GM19099 (cell line): Measurements from ENCODE around the gene PSMD2.

Source experiments
- POLR2A ChIP-seq: IDR thresholded peaks from 3 replicates; pipeline ENCODE4 v1.6.1; 2011; ENCODE audit warnings: low read depth; ENCODE audit not compliant: insufficient read length; ENCODE audit errors: extremely low read depth

Gene PSMD2

DNA sequence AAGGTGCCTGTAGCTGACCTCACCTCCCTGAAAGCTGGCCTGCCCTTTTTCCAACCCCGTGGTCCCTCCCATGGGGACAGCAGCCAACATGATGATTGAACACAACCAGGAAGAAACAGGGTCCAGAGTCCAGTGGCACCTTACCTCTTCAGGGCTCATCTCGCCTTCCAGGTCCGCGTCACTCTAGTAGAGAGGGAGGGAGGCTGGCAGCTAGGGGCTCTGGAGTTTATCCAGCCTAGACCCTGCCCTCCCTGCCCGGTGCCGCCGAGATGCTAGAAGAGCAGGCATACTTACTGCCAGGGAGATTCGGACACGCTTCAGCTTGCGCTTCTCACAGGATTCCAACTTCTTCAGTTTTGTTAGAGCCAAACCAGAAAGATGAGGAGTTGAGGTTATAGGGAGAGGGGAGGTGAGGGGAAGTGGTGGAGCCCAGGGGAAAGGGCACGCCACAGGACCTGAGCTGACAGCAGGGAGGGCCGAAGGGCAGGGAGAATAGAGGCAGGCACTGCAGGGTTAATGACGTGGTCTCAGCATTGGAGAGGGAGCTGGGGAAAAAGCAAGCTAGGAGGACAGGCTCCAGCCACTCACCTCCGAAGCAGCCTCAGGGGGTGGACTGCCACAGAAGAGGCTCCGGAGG is 53.2 kb downstream of the PSMD2 start:
- TF ChIP-seq POLR2A, result no peak

GRCh38 chr3:184352897-184353545 is 54.0 kb downstream of the PSMD2 start:
- TF ChIP-seq POLR2A, result no peak

GRCh38 chr3:184353546-184353941 is 54.5 kb downstream of the PSMD2 start:
- TF ChIP-seq POLR2A, result no peak

GRCh38 chr3:184354121-184354728 is 55.2 kb downstream of the PSMD2 start:
- TF ChIP-seq POLR2A, result no peak

- TF ChIP-seq POLR2A, result no peak
These were observed 55.7 kb downstream of the PSMD2 start for GRCh38 chr3:184354754-184355153.

DNA sequence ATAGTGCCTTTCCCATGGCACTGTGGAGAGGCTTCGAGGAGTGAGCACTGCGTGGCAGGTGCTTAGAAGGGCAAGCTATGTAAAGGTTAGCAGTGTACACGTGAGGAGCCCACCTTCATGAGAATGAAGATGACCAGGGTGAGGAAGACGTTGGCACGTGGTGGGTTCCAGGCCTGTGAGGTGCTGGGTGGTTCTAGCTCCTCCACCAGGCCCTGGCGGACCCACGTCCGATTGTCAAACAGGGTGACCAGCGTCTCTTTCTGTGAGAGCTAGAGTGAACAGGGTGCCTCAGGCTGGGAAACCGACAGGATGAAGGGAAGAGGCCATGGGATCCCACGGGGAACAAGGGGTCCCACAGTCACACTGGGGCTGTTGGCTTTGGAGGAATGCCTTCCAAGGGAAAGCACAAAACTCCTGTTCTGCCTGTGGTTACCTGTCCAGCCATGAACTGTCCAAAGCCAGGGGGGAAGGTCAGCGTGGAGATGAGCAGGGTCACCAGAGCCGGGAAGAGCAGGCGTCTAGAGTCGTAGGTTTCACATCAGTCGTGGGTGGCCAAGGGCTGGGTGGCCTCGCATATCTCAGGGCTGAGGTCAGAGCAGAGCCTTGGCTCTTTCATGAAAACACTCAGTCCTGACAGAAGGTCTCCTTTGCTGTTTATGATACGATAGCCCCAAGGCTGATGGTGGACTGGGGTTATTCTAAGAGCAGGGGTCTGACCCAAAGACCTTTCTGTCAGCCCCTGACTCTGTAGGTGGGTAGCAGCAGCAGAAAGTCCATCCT is 56.4 kb downstream of the PSMD2 start:
- TF ChIP-seq POLR2A, result no peak

DNA sequence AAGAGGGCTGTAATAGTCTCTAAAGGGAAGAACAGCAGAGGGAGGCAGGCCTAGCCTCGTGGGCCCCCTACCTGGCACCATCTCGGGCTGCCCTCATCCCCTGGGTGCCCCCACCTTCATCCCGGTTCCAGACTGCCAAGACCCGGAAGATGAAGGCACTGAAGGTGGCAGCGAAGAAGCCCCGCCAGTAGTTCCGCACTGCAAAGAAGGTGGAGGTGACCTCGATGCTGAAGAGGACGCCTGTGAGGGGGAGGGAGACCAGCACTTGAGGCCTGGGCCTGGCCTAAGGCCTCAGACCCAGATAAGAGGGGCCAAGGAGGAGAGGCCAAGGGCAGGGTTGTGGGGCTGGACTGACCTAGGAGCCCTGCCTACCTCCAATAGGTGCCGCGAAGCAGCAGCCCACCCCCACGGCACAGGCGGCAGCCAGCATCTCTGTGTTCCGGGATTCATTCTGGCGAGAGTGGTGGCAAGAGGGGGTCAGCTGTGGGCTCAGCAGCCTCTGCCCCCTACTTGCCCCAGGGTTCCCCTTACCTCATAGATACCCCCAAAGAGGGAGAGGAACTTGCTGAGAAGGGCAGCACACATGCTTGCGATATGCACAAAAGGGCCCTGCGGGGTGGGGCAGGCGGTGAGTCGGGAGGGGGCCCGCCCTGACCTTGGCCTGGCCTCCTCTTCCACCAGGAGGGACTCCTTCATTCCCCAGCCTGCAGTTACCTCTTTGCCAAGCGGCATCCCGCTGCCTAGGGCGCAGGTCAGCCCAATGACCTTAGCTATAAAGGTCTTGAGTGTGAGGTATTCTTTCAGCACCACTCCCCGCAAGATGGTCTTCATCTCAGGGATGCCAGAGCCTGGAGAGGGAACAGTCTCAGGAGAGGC is 58.4 kb downstream of the PSMD2 start:
- TF ChIP-seq POLR2A, result no peak

GRCh38 chr3:184358124-184358767 is 59.2 kb downstream of the PSMD2 start:
- TF ChIP-seq POLR2A, result no peak
